GM21423 (cell line): Measurements from ENCODE around the gene CAMK1D.

Source experiments
- ATAC-seq: cut with Tn5 transposase; IDR thresholded peaks from one replicate; pipeline ENCODE4 v1.9.1; 2021; ENCODE audit warnings: mild to moderate bottlenecking, moderate library complexity; ENCODE audit not compliant: unreplicated experiment

Gene CAMK1D

DNA sequence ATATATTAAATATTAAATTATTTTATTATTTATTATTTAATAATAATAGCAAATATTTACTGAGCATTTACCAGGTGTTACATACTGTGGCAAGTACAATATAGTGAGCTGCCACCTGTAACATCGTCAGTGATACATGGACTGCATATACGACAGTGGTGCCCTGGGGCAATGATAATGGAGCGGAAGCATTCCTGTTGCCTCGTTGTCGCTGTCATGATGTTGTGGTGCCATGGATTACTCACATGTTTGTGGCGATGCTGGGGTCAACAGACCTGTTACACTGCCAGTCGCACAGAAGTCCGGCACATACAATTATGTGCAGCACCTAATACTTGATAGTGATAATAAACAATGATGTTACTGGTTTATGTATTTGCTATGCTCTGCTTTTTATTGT, 20.6 kb downstream of the CAMK1D start:
- ATAC-seq = no peak

DNA sequence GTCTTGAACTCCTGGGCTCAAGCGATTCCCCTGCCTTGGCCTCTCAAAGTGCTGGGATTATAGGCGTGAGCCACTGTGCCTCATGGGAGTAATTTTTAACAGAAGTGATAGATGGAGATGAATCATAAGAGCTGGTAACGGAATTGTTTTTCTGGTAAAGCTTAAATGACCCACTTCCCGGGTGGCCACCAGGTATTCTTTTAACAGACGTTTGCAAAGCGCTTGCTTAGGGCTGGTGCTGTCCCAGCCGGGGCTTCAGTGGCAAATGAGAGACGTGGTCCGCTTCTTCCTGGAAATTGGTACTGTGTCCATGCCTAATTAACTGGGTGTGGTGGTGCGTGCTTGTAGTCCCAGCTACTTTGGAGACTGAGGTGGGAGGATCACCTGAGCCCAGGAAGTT, 23.5 kb downstream of the CAMK1D start:
- ATAC-seq = no peak

DNA sequence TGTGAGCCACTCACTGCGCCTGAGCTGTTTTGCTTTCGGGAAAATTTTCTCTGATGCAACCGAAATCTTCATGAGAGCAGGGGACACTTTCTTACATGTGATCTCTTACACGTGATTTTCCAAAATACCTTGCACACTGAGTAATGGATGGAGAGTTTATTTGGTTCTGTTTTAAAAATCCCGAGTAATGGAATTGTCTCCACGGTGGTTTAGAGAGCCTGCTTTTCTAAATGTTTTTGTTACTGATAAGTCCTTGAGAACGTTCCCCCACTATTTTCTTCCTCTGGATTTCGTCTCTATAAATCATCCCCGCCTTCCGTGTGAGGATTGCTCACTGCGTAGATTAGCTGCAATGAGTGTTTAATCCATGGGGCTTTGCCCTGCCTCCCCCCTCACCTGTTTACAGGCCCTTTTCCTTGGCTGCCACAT, 25.7 kb downstream of the CAMK1D start:
- no peak for ATAC-seq

GRCh38 chr10:12376211-12376610, 26.9 kb downstream of the CAMK1D start:
- no peak for ATAC-seq

GRCh38 chr10:12377658-12378290, 28.4 kb downstream of the CAMK1D start:
- ATAC-seq = no peak

GRCh38 chr10:12380999-12381398, 31.7 kb downstream of the CAMK1D start:
- no peak for ATAC-seq

DNA sequence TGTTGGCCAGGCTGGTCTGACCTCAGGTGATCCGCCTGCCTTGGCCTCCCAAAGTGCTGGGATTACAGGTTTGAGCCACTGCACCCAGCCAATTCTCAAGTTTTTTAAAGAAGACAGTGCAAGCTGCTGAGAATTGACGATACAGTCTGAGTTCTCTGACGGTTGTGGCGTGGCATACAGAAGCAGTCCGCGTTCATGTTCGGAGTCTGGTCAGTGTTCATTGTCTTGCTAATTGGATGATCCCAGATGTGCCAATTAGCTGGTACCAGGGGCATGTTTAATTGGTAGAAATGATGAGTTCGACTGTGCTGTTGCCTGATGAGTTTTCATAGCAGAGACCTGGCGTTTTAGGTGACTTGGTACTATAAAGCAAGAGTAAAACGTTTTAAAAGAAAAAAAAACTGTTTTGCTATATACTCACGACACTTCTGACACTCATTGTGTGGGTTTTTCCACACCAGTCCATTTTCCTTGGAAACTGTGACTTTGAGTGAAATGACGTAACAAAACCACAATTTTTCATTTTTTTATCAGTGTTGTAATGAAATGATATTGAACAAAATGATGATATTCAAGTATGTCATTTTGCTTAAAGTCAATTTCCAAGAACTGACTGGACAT, 32.3 kb downstream of the CAMK1D start:
- ATAC-seq = no peak

- ATAC-seq = no peak
These were observed 32.8 kb downstream of the CAMK1D start for GRCh38 chr10:12382157-12382548.

- ATAC-seq = no peak
These were observed 33.7 kb downstream of the CAMK1D start for GRCh38 chr10:12382956-12383531.

- ATAC-seq = no peak
These were observed 35.6 kb downstream of the CAMK1D start for GRCh38 chr10:12384906-12385305.

DNA sequence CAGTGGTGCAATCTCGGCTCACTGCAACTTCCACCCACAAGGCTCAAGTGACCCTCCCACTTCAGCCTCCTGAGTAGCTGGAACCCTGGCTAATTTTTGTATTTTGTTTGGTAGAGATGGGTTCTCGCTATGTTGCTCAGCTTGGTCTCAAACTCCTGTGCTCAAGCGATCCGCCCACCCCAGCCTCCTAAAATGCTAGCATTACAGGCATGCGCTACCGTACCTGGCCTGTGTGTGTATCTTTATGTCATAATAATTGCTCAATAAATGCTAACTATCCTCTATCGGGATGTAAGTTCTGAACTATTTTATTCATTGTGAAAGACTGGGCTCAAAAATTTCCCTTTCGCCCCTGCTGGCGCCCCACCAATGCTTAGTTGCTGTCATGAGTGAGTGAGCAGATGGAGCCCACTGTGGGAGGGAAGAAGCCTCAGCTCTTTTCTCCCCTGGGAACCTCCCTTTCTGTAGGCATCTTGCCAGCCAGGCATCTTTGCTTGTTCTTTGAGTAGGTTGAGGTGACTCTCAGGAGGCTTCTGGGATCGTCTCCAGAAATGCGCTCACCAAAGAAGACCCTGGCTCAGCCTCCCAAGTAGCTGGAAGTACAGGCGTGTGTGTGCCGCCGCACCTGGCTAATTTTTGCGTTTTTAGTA, 38.3 kb downstream of the CAMK1D start:
- no peak for ATAC-seq

- no peak for ATAC-seq
These were observed 39.3 kb downstream of the CAMK1D start for GRCh38 chr10:12388671-12389070.

DNA sequence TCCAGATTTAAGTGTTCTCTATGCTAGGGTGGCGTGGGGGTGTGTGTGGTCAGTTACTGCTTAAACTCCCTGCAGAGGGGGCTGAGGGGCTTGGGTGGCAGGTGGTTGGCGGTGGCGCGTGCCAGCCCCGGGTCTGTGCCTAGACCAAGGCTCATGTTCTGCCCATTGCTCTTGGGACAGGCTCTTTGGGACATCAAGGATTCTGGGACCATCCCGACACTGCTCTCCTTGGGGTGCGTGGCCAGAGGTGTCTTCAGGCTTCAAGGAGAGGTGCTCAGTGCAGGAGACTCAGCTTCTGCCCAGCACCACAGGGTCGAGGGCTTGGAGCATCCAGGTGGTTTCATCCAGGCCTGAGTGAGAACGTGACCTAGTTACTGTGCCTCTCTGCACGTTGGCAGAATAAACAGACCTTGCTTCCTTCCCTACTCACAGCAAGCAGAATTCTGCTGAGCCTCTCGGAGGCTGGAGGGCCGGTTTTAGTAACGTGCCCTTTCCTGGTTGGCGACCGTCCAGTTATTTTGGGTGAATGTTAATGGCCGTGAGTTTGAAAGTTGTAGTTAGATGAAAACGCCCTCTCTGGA, 39.9 kb downstream of the CAMK1D start:
- no peak for ATAC-seq

DNA sequence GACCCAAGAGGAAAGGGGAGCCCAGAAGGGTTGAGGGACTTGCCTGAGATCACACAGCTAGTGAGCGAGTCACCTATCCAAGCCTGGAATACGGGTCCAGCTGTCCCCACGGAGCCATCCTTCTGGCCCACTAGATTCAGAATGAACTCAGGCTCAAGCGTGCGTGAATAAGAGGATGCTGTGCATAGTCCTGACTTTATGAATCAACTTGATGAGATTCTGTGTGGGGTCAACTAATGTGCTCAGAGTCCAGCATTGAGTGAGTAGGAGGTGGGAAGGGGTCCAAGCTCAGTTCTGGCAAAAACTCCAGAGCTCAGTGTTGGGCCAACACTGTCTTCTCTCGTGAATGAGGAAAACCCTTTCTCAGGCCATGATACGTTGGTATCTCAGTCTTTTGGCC, 41.4 kb downstream of the CAMK1D start:
- ATAC-seq = no peak

DNA sequence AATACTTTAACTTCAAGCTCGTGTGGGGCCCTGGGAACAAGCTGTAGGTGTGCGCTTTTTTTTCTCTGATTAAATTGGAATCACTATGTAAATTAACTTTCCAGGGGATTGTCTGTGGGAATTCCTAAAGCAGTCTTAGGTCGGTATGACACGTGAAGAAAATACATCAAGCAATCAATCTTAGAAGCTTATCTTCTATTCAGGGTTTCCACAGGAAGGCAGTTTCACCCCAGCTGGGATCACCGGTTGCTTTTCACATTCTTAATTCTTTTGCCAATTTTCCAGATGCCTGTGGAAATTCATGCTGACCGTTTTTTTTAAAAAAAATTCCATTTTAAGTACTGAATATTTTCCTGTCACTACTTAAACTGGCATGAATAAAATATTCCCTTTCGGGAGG, 41.9 kb downstream of the CAMK1D start:
- ATAC-seq = no peak

DNA sequence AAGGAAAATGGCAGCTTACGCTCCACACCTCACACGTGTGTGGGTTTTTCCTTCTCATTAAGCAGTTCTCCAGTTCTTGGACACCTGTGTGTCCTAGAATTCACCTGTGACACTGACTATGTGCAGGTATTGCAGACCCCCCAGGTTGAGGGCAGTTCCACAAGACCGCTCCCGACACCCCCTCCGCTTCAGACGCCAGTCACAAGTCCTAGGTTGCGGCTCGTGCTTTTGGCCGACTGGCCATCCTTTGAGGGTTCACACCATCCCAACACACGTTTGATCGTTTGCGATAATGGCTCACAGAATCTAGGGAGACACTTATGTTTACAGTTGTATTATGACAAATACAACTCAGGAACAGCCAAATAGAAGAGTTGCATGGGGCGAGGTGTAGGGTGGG, 44.5 kb downstream of the CAMK1D start:
- no peak for ATAC-seq

- no peak for ATAC-seq
These were observed 45.1 kb downstream of the CAMK1D start for GRCh38 chr10:12394241-12395033.

DNA sequence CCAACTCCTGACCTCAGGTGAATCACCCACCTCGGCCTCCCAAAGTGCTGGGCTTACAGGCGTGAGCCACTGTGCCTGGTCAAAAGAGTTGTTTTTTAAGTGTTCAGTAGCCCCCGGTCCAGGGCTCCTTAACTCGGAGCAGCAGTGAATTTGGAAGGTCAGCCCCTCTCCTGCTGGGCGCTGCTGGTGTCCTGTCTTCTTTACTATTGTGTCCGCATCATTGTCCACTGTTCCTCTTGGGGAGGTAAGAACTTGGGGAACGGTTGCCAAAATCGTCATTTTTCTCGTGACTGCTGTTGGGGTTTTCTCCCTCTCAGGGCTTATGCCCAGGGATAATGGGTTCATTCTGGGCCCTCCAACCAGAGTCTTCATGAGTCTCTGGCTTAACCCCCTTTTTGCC, 46.7 kb downstream of the CAMK1D start:
- no peak for ATAC-seq

- ATAC-seq = no peak
These were observed 47.2 kb downstream of the CAMK1D start for GRCh38 chr10:12396567-12396966.

DNA sequence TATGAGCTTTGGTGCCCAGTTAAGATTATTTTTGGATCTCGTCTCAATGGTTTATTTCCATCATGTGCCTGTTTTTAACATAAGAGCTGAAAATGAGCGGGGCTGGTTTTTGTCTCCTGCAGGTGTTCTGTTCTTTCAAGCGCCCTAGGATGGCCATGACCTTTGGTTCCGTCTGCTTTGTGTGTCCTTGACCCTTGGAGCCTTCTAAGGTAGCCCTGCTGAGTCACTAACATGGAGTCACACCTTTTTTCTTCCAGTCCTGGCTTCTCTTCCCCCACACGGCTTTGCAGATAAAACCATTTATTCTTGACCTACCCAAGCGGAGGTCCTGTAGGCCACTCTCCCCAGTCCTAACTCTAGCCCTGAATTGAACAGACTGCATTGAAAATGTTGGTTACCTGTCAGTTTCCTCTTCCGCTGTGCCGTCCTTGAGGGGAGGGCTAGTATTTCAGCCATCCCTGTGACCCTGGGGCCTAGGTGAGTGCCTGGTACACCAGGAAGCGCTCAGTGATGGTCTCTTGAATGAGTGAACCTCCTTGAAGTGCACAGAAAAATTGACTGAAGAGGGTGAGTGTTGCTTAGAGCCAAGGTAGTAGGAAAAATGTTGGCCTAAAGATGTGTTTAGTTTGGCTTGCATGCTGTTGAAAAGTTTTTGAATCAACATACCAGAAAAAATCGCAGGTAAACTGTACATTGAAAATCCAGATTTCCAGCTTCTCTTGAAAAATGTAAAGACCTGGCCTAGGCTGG, 48.0 kb downstream of the CAMK1D start:
- no peak for ATAC-seq
